ENCODE data around the gene CT55.
A peak's percentile ranks its signal among the peaks of the same experiment; 100 is the strongest.
"Not testable (repeated sequence)": the region's sequence is repeated elsewhere in the genome, so short reads cannot be mapped to it uniquely, and the experiment has no call there.

CT55 gene

GRCh38 chrX:135191838-135192237 is 20.6 kb upstream of the CT55 start:
- FAIRE-seq (no peak), DNase-seq (ENCODE audit: insufficient read length, low spot score) (no peak)
- no peak for TF ChIP-seq CTCF (IDR thresholded peaks at IDR 0.05; ENCODE audit: insufficient read depth, missing control alignments)

- DNase-seq (ENCODE audit: insufficient read length, low spot score) = no peak
- FAIRE-seq = no peak
- peak; percentile 46 for TF ChIP-seq CTCF (IDR thresholded peaks at IDR 0.05; ENCODE audit: insufficient read depth, missing control alignments)
These were observed 14.7 kb upstream of the CT55 start for GRCh38 chrX:135185795-135186443.

- FAIRE-seq (no peak), DNase-seq (ENCODE audit: insufficient read length, low spot score) (no peak)
- TF ChIP-seq CTCF (IDR thresholded peaks at IDR 0.05; ENCODE audit: insufficient read depth, missing control alignments) = no peak
These were observed 7.4 kb upstream of the CT55 start for GRCh38 chrX:135178636-135179035.

GRCh38 chrX:135170468-135170867 is 730 bp downstream of the CT55 start:
- no peak for TF ChIP-seq CTCF (IDR thresholded peaks at IDR 0.05; ENCODE audit: insufficient read depth, missing control alignments)
- FAIRE-seq = no peak
- no peak for DNase-seq (ENCODE audit: insufficient read length, low spot score)

- not testable (repeated sequence) for FAIRE-seq
These were observed 1.7 kb downstream of the CT55 start for GRCh38 chrX:135169534-135169933.

GRCh38 chrX:135168486-135168885 is 2.7 kb downstream of the CT55 start:
- TF ChIP-seq CTCF (IDR thresholded peaks at IDR 0.05; ENCODE audit: insufficient read depth, missing control alignments) = no peak
- DNase-seq (ENCODE audit: insufficient read length, low spot score) (no peak), FAIRE-seq (no peak)

More at GRCh38 chrX:135169534-135169933, 1.7 kb downstream of the CT55 start:
- not testable (repeated sequence) for DNase-seq (ENCODE audit: insufficient read length, low spot score)

GRCh38 chrX:135154688-135155087 is 16.5 kb downstream of the CT55 start:
- not testable (repeated sequence) for FAIRE-seq; DNase-seq (ENCODE audit: insufficient read length, low spot score)

- FAIRE-seq; DNase-seq (ENCODE audit: insufficient read length, low spot score): not testable (repeated sequence)
These were observed 45.1 kb downstream of the CT55 start for GRCh38 chrX:135126145-135126544.

GRCh38 chrX:135120056-135120576 is 51.1 kb downstream of the CT55 start, which contains the start of gene ETDB:
Gene ETDB, minus strand, starts transcription at chrX:135120526. Its CDS starts 1,265 bp downstream, at chrX:135119261.
- not testable (repeated sequence) for FAIRE-seq; DNase-seq (ENCODE audit: insufficient read length, low spot score)

GRCh38 chrX:135116064-135116463 is 55.1 kb downstream of the CT55 start:
- FAIRE-seq; DNase-seq (ENCODE audit: insufficient read length, low spot score): not testable (repeated sequence)
